Fibroblast of villous mesenchyme (primary cell): ENCODE measurements around the gene GFOD2. TPM values are rescaled to one million over a fixed set of nuclear protein-coding genes. Genes with fewer than 3 reads are reported as not detected.

Source experiments
- DNase-seq: peaks from one replicate; pipeline ENCODE4 v3.0.0-alpha.2; 2010; ENCODE audit warnings: low read depth
- H3K4me3 ChIP-seq: 2 replicates; pipeline ENCODE4 v1.5.1; 2011; ENCODE audit warnings: low read depth, mild to moderate bottlenecking, low read length
- total RNA-seq: library from RNA; depleted of rRNA; stranded (reverse); fragments of >200 nt; gene quantifications from 2 replicates; pipeline ENCODE4 v1.2.3, GENCODE V29; 2012
- TF ChIP-seq, protein P1 (sequence below): IDR thresholded peaks from 2 replicates; pipeline ENCODE4 v1.5.1; 2012; ENCODE audit warnings: low read depth, mild to moderate bottlenecking, low read length; ENCODE audit not compliant: insufficient read depth

Gene GFOD2
- total RNA-seq, 1 donor = 15.5 TPM

- TF ChIP-seq, protein P1, sequence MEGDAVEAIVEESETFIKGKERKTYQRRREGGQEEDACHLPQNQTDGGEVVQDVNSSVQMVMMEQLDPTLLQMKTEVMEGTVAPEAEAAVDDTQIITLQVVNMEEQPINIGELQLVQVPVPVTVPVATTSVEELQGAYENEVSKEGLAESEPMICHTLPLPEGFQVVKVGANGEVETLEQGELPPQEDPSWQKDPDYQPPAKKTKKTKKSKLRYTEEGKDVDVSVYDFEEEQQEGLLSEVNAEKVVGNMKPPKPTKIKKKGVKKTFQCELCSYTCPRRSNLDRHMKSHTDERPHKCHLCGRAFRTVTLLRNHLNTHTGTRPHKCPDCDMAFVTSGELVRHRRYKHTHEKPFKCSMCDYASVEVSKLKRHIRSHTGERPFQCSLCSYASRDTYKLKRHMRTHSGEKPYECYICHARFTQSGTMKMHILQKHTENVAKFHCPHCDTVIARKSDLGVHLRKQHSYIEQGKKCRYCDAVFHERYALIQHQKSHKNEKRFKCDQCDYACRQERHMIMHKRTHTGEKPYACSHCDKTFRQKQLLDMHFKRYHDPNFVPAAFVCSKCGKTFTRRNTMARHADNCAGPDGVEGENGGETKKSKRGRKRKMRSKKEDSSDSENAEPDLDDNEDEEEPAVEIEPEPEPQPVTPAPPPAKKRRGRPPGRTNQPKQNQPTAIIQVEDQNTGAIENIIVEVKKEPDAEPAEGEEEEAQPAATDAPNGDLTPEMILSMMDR = no peak
- no peak for DNase-seq
- H3K4me3 ChIP-seq = no peak overlapping the region
Measured at GRCh38 chr16:67678354-67679023, 40.6 kb downstream of the GFOD2 start.

DNA sequence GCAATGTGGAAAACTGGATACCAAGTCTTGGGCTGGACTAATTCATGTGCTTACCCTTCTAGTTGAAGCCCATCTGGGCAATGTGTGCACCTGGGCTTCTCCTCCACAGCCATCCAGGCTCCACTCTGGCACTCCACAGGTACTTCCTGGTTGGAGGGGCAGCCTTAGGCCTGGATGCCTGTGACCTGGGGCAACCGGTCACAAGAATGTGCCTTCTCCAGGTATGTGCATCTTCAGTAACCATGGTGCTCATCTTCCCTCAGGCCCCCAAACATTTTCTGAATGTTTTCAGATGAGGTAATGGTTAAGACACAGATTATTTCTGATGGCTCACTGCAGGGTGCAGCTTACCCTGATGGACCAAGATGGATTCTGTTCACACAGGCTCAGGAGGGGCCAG, 41.4 kb downstream of the GFOD2 start:
- no peak for DNase-seq
- no peak overlapping the region for H3K4me3 ChIP-seq
- TF ChIP-seq, protein P1 = no peak

DNA sequence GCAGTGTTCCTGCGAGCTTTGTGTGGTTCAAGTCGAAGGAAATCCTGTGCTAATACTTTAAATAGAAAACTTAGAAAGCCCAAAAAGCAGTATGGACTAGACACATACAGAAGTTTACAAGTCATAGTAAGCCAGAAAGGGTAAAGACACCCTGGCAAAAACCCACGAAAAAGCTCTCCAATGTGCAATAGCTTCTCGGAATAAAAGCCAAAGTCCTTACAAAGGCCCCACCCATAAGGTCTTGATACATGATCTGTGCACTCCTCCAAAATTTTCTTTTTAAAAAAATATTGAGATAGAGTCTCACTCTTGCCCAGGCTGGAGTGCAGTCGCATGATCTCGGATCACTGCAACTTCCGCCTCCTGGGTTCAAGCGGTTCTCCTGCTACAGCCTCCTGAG, 42.2 kb downstream of the GFOD2 start:
- TF ChIP-seq, protein P1 = no peak
- H3K4me3 ChIP-seq = no peak overlapping the region
- no peak for DNase-seq

- DNase-seq = no peak
- H3K4me3 ChIP-seq = no peak overlapping the region
- TF ChIP-seq, protein P1 = no peak
Measured at GRCh38 chr16:67676516-67676915, 42.6 kb downstream of the GFOD2 start.

GRCh38 chr16:67675999-67676398, 43.1 kb downstream of the GFOD2 start:
- no peak for DNase-seq
- no peak overlapping the region for H3K4me3 ChIP-seq
- TF ChIP-seq, protein P1 = no peak

- H3K4me3 ChIP-seq = no peak overlapping the region
- TF ChIP-seq, protein P1 = no peak
- DNase-seq = no peak
Measured at GRCh38 chr16:67675579-67675935, 43.6 kb downstream of the GFOD2 start.
